Stimulated activated CD8-positive, alpha-beta memory T cell treated with anti-CD3 and anti-CD28 coated beads, Interleukin-15, amount 100 ng/mL, for 24 hours (primary cell): ENCODE results near the gene QRICH1.

Experiments
- DNase-seq: peaks from one replicate; pipeline ENCODE4 v3.0.0-alpha.2; 2020; ENCODE audit warnings: low read depth

QRICH1 gene

GRCh38 chr3:49032646-49033304 lies 61.1 kb downstream of the QRICH1 start:
- DNase-seq = no peak

- DNase-seq = no peak
Measured at GRCh38 chr3:49030321-49030720, 63.5 kb downstream of the QRICH1 start.

DNA sequence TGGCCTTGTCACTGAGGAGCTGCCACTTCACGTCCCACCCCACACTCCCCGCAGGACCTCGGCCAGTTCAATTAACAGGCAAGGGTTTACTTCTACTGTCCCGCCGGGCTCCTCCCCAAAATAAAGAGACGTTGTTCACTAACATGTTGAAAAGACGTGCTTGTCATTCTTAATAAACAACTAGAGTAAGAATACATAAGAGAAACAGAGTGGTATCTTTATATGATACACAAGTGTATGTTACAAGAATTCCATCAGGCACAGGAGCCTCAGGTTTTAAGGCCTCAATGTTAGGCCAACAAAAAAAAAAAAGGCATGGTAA lies 64.3 kb downstream of the QRICH1 start:
- no peak for DNase-seq

GRCh38 chr3:49028673-49029562 lies 65.0 kb downstream of the QRICH1 start, which contains the start of gene IMPDH2:
IMPDH2 (minus strand) TSS chr3:49029398; CDS start chr3:49029350, 48 bp downstream.
- peak; percentile 91 for DNase-seq

DNA sequence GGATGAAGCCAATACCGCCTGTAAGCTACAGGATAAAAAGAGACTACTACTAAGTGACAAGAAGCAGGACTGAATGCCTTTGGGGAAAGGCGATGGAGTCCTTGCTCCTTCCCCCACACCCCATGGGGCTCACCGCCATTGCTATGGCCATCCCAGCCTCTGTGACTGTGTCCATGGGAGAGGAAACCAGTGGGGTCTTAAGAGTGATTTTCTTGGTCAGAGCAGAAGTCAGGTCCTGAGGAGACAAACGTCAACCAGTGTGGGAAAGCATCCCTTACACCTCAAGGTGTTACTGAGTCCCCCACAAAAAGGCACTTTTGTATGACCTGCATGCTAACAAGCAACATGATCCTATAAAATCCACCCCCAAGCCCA lies 65.6 kb downstream of the QRICH1 start:
- no peak for DNase-seq

DNA sequence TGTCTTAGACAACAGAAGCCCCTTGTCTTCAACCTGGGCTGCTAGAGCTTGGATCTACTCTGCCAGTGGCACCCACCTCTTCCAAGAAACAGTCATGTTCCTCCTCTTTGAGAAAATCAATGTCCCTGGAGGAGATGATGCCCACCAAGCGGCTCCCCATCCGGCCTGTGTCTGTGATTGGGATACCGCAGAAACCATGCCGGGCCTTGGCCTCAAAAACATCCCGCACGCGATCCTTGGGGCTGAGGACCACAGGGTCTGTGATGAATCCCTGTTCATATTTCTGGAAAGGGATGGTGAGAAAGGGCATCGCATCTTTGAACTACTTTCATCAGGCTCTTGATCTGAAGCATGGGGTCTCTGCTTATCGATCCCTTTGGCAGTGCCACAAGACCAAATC lies 66.2 kb downstream of the QRICH1 start:
- DNase-seq = no peak

DNA sequence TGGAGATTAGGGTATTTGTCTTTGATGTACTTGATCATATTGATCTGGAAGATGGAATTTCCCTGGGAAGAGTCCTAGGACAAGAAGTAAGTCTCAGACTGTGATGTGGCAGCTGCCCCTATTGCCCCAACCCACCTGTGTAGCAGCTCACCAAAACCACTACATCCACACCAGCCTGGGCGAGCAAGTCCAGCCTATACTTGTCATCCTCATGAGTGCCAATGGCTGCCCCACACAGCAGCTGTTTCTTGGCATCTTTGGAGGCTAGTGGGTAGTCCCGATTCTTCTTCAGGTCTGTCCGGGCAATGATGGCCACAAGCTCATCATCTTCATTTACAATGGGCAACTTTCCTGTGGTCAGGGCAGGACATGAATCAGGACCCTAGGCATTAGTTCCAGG lies 67.3 kb downstream of the QRICH1 start:
- no peak for DNase-seq

- DNase-seq = no peak
Measured at GRCh38 chr3:49025793-49026520, 67.9 kb downstream of the QRICH1 start.

- DNase-seq = no peak
Measured at GRCh38 chr3:49025005-49025792, 68.7 kb downstream of the QRICH1 start.

DNA sequence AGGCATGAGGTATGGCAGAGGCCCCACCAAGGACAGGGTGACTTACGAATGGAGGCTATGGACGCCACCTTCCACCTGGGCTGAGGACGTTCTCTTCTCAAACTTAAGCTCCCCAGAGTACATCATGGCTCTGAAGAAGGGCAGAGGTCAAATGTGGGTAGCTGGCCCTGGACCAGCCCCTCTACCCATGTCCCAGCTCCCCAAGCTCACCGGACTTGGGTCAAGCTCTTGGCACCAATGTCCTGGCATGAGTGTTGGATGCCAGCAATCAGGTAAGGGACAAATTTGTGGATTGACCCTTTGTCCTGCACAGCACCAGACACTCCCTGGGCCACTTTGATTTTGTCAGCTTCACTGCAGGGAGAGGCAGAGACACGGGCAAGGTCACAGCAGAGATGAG lies 69.4 kb downstream of the QRICH1 start:
- DNase-seq = no peak

DNA sequence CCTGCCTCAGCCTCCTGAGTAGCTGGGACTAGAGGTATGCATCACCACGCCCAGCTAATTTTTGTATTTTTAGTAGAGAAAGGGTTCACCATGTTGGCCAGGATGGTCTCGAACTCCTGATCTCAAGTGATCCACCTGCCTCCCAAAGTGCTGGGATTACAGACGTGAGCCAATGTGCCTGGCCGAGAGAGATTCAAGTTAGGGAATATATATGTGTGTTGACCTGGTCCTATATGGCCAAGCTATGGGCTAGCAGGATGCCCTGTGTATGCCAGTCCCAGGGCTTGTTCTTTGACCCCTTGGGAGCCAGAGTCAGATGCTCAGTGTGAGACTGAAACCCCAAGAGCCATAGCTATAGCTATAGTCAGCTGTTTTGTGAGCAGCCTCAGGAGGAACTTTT lies 70.1 kb downstream of the QRICH1 start:
- DNase-seq = no peak

- DNase-seq = no peak
Measured at GRCh38 chr3:49022688-49023171, 71.1 kb downstream of the QRICH1 start.

GRCh38 chr3:49021813-49022687 lies 71.8 kb downstream of the QRICH1 start, which contains the start of gene NDUFAF3:
NDUFAF3 (plus strand) TSS chr3:49022121; CDS start chr3:49022145, 24 bp downstream.
- peak; percentile 84 for DNase-seq

- DNase-seq = peak; percentile 97
Measured at GRCh38 chr3:49021213-49021812, 72.6 kb downstream of the QRICH1 start.

GRCh38 chr3:49020330-49021212 lies 73.3 kb downstream of the QRICH1 start:
- no peak for DNase-seq

DNA sequence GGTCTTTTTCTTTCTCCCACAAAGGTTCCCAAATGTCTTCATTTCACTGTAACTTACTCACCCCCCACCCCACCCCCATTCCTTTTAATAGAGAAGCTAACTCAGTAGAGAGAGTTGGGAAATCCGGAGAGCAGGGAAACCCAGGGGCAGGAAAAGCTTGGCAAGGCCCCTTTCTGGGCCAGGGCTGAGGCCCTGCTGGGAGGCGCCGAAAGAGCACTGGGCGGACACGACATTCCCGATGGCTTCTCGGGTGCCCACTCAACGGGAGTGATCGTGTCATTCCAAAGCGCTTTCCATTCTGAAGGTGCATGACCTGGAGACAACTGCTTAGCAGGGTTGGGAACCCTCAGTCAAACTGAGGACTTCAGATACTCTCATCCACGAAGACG lies 73.9 kb downstream of the QRICH1 start:
- no peak for DNase-seq

DNA sequence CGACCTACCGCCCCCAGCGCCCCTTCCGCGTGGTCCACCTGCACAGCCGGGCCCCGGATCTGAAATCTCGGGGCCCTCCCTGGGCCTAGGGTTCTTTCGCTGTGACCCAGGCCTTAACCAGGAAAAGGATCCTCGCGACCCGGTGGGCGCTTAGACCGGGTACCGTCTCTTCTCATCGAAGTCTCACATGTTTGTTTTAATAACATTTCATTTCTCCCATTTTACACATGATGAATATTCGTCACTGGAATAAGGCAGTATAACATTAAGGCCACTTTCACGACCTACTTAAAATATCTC lies 75.2 kb downstream of the QRICH1 start:
- DNase-seq = no peak

- no peak for DNase-seq
Measured at GRCh38 chr3:49017971-49018706, 75.7 kb downstream of the QRICH1 start, which contains the start of gene DALRD3. DALRD3 (minus strand) TSS chr3:49018580; CDS start chr3:49018564, 16 bp downstream.
